Activated CD8-positive, alpha-beta T cell treated with anti-CD3 and anti-CD28 coated beads for 36 hours (primary cell): ENCODE results near the gene ZNF609. TPM values are rescaled to one million over a fixed set of nuclear protein-coding genes. Genes with fewer than 3 reads are reported as not detected.

ENCODE experiments used
- ATAC-seq: fragments of 200-7000 bp; cut with Tn5 transposase; one replicate; pipeline ENCODE4 v1.10.0; 2021; ENCODE audit warnings: mild to moderate bottlenecking, moderate library complexity
- CTCF ChIA-PET: fragments of 350-600 bp; sonication (Branson Sonifier 250); formaldehyde crosslinking; loops from one replicate; lab custom pipeline; 2021; ENCODE audit warnings: antibody characterized with exemption; lab: Charles Lee
- POLR2A ChIA-PET: fragments of 350-600 bp; sonication (Branson Sonifier 250); formaldehyde crosslinking; loops from one replicate; lab custom pipeline; 2021; ENCODE audit warnings: antibody characterized with exemption; lab: Charles Lee
- DNase-seq: peaks from one replicate; pipeline ENCODE4 v3.0.0-alpha.2; 2020
- H3K27ac Mint-ChIP-seq: one replicate; pipeline ENCODE4 v1.8.0; 2021; ENCODE audit warnings: mild to moderate bottlenecking, mixed read lengths
- H3K27me3 Mint-ChIP-seq: one replicate; pipeline ENCODE4 v1.8.0; 2021; ENCODE audit warnings: mixed read lengths
- H3K36me3 Mint-ChIP-seq: one replicate; pipeline ENCODE4 v1.8.0; 2021; ENCODE audit warnings: low read depth, mixed read lengths
- H3K4me1 Mint-ChIP-seq: one replicate; pipeline ENCODE4 v1.8.0; 2021; ENCODE audit warnings: low read depth, mixed read lengths
- H3K4me3 Mint-ChIP-seq: one replicate; pipeline ENCODE4 v1.8.0; 2021; ENCODE audit warnings: mild to moderate bottlenecking, moderate library complexity, mixed read lengths
- H3K9me3 Mint-ChIP-seq: one replicate; pipeline ENCODE4 v1.8.0; 2021; ENCODE audit warnings: mixed read lengths
- CTCF ChIP-seq: fragments of 200-600 bp; IDR thresholded peaks from one replicate; pipeline ENCODE4 v1.8.0; 2022; ENCODE audit warnings: antibody characterized with exemption, mild to moderate bottlenecking
- intact Hi-C: fragments of 100-400 bp; cut with micrococcal nuclease; formaldehyde crosslinking; loops from one replicate; pipeline ENCODE4 v1.10.0; 2022
- total RNA-seq, 2 experiments: library from RNA; stranded (reverse); gene quantifications; one replicate each; pipeline ENCODE4 v1.2.3, GENCODE V29; 2021

Gene ZNF609
- total RNA-seq, 2 experiments from 2014 or later, result 37.2 to 39.6 TPM

GRCh38 chr15:64699751-64700388, 239.5 kb downstream of the ZNF609 start:
- CTCF ChIA-PET, result interaction anchor here (0.7 to 8.6 kb wide), 4 partner anchors 10 to 546 kb away, joined by 3 to 81 read pairs (median 19); no protein-coding TSS in a partner anchor
- ATAC-seq (no peak), DNase-seq (no peak)
- Mint-ChIP-seq H3K27ac (no peak overlapping the region), H3K4me1 (peaks cover 62% of the 10 kb centered on the region), H3K36me3 (peaks cover 12% of the 10 kb centered on the region), H3K9me3 (no peaks in the 10 kb centered on the region), H3K27me3 (no peaks in the 10 kb centered on the region), H3K4me3 (no peak overlapping the region)
- no peak for TF ChIP-seq CTCF
- POLR2A ChIA-PET, result interaction anchor here (1.6 to 1.9 kb wide), 2 partner anchors 12 to 194 kb away, joined by 4 to 5 read pairs; no protein-coding TSS in a partner anchor
- intact Hi-C loops, result no loop called here

- ChIA-PET POLR2A (interaction anchor here (1.9 kb wide), 1 partner anchor 11 kb away, joined by 5 read pairs; no protein-coding TSS in a partner anchor), CTCF (interaction anchor here (0.9 to 8.6 kb wide), 3 partner anchors 11 to 29 kb away, joined by 3 to 81 read pairs (median 7); no protein-coding TSS in a partner anchor)
- Mint-ChIP-seq H3K27me3 (no peaks in the 10 kb centered on the region), H3K27ac (no peak overlapping the region), H3K4me3 (peak overlapping the region; percentile 70), H3K9me3 (no peaks in the 10 kb centered on the region), H3K36me3 (peaks cover 7% of the 10 kb centered on the region), H3K4me1 (peaks cover 55% of the 10 kb centered on the region)
- no peak for TF ChIP-seq CTCF
- DNase-seq, result no peak
- intact Hi-C loops, result no loop called here
- ATAC-seq, result no peak
These were observed 240.7 kb downstream of the ZNF609 start for GRCh38 chr15:64701051-64701450.

- H3K27ac Mint-ChIP-seq, result peak overlapping the region; percentile 76
- H3K27me3 Mint-ChIP-seq, result no peaks in the 10 kb centered on the region
- peak overlapping the region; percentile 70 for H3K4me3 Mint-ChIP-seq
- POLR2A ChIA-PET, result interaction anchor here (1.9 kb wide), 1 partner anchor 11 kb away, joined by 5 read pairs; no protein-coding TSS in a partner anchor
- TF ChIP-seq CTCF, result no peak
- DNase-seq (no peak), ATAC-seq (no peak)
- intact Hi-C loops, result no loop called here
- H3K9me3 Mint-ChIP-seq, result no peaks in the 10 kb centered on the region
- peaks cover 55% of the 10 kb centered on the region for H3K4me1 Mint-ChIP-seq
- CTCF ChIA-PET, result interaction anchor here (0.9 to 8.6 kb wide), 3 partner anchors 11 to 28 kb away, joined by 3 to 81 read pairs (median 7); no protein-coding TSS in a partner anchor
- peaks cover 7% of the 10 kb centered on the region for H3K36me3 Mint-ChIP-seq
These were observed 241.3 kb downstream of the ZNF609 start for GRCh38 chr15:64701482-64702184.

GRCh38 chr15:64702816-64703631, 242.6 kb downstream of the ZNF609 start:
- H3K4me1 Mint-ChIP-seq, result peaks cover 48% of the 10 kb centered on the region
- peak overlapping the region; percentile 70 for H3K4me3 Mint-ChIP-seq
- peaks cover 7% of the 10 kb centered on the region for H3K36me3 Mint-ChIP-seq
- intact Hi-C loops, result no loop called here
- ATAC-seq (peak; percentile 95), DNase-seq (peak; percentile 98)
- peak overlapping the region; percentile 76 for H3K27ac Mint-ChIP-seq
- no peak for TF ChIP-seq CTCF
- POLR2A ChIA-PET, result interaction anchor here (1.0 kb wide), 1 partner anchor 192 kb away, joined by 4 read pairs; no protein-coding TSS in a partner anchor
- no peaks in the 10 kb centered on the region for H3K9me3 Mint-ChIP-seq
- CTCF ChIA-PET, result interaction anchor here (0.7 to 1.6 kb wide), 2 partner anchors 17 to 108 kb away, joined by 3 to 4 read pairs; no protein-coding TSS in a partner anchor
- H3K27me3 Mint-ChIP-seq, result no peaks in the 10 kb centered on the region
